LoVo (cell line): ENCODE results near the gene IGFBP2.

Experiments
- DNase-seq: peaks from one replicate; pipeline ENCODE4 v3.0.0-alpha.2; 2016; ENCODE audit warnings: low spot score

Gene IGFBP2

DNA sequence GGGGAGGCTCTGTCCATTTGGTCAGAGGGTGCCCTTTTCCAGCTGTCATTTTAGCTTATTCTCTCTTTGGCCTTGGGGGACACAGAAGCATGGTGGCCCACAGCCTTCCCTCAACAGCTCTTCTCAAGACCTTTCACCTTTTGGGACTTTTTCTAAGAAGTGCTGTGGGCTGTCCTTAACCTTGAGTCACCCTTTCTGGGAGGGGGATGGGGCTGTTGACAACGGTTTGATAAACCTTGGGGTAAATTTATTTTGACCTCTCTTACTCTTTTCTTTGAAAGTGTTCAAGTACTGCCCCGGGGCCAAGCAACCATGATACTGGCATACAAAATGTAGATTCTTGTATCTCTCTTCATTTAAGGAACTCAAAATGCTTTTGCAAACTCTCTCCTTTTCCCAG lies 48.5 kb downstream of the IGFBP2 start:
- no peak for DNase-seq

- no peak for DNase-seq
Measured at GRCh38 chr2:216683846-216684245, 50.6 kb downstream of the IGFBP2 start.

DNA sequence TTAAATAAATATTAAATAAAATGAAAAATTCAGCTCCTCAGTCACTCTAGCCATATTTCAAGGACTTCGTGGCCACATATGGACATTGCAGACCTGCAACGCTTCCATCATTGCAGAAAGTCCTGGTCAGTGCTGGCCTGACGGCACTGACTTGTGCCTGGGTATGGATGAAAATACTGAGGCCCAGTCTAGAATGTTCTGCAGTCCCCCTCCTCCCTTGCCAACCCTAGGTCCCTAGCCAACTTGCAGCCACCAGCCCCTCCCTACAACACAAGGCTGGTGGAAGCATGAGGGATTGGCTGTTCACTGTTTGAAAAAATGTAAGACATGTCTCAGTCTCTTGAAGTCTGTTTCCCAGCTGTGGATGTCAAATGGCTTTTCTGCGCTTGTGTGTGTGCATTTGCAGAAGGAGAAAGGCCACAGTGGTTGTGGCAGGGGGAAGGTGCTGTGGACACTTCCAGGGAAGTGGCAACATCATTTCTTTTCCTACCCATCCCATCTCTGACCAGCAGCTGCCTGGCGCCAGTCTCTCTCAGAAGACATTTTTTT lies 52.2 kb downstream of the IGFBP2 start:
- DNase-seq: no peak

GRCh38 chr2:216687111-216687510 lies 53.9 kb downstream of the IGFBP2 start:
- no peak for DNase-seq

GRCh38 chr2:216687646-216688045 lies 54.4 kb downstream of the IGFBP2 start:
- DNase-seq: no peak

- DNase-seq: no peak
Measured at GRCh38 chr2:216688731-216689340, 55.6 kb downstream of the IGFBP2 start.

DNA sequence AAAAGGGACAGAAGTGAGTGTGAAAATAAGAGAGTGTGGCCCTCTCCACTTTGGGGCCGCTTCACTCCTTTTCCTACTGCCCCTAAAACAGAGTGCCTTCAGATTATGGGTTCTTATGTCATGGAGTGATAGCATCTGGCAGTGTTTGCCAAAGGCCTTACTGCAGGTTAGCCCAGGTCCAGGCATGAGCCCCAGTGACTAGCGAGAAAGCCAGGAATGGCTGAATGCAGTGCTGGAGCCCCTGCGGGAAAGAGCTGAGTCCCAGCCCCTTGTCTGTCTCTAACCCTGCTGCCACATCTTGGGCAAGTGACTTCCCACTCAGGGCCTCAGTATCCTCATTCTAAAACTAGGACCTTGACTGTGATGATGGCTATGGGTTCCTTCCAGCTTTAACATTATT lies 56.2 kb downstream of the IGFBP2 start:
- no peak for DNase-seq

- DNase-seq: no peak
Measured at GRCh38 chr2:216690456-216690852, 57.2 kb downstream of the IGFBP2 start.

GRCh38 chr2:216690853-216691741 lies 57.9 kb downstream of the IGFBP2 start:
- DNase-seq: no peak

DNA sequence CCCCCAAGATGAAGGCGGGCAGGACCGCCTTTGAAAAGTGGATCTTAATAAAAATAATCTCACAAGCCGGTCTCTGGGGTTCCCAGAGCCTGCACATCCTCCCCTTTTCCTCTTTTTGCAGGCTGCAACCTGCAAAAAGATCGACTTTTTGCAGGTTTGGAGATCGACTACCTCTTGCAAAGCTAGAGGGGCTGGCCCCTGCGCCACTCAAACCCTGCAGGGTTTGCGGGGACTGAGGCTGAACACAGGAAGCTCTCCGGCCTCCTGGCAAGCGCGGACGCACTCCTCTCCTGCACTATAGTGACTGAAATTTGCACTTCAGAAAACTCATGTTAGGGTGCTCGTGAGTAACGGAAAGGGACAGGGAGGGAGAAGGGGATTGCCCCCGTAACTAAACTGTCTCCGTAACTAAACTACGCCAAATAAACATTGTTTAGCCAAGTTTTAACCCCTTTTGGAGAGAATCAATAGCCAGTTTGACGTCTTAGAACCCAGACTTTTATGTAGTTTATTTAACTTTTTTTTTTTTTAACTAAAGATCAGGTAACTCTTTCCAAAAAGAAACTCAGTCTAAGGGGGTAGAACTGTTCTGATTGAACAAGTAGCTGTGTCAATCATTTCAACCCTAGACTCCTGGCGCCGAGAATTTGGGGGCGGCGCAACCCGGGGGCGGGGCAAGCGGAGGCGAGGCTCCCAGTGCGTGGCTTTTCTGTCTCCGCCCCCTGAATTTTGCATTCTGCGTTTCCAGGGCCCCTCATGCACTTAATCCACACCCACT lies 59.6 kb downstream of the IGFBP2 start:
- peak; percentile 27 for DNase-seq

GRCh38 chr2:216693414-216694080 lies 60.3 kb downstream of the IGFBP2 start:
- DNase-seq: no peak

GRCh38 chr2:216694082-216694825 lies 61.0 kb downstream of the IGFBP2 start:
- DNase-seq: no peak

- DNase-seq: no peak
Measured at GRCh38 chr2:216694826-216695217, 61.6 kb downstream of the IGFBP2 start.

- peak; percentile 12 for DNase-seq
Measured at GRCh38 chr2:216695401-216695821, 62.2 kb downstream of the IGFBP2 start, which contains the start of gene IGFBP5. Gene IGFBP5 (minus strand): TSS chr2:216695549. CDS start chr2:216694775, 774 bp downstream.

DNA sequence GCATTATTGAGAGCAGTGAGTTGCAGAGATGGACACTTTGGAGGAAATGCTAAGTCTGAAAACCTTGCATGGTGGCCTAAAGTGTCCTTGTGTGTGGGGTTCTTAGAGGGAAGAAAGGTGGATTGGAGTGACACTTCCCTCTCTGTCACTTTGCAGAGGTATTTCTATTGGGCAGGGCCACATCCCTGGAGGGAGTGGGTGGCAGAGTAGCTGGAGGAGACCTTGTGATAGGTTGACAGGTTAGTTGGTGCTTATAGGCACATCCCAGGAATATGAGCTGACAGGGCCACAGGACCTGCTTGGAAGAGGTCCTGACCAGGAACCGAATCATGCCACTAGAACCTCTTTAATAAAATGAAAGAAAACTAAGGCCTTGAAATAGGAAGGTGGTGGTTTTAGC lies 63.1 kb downstream of the IGFBP2 start:
- no peak for DNase-seq

DNA sequence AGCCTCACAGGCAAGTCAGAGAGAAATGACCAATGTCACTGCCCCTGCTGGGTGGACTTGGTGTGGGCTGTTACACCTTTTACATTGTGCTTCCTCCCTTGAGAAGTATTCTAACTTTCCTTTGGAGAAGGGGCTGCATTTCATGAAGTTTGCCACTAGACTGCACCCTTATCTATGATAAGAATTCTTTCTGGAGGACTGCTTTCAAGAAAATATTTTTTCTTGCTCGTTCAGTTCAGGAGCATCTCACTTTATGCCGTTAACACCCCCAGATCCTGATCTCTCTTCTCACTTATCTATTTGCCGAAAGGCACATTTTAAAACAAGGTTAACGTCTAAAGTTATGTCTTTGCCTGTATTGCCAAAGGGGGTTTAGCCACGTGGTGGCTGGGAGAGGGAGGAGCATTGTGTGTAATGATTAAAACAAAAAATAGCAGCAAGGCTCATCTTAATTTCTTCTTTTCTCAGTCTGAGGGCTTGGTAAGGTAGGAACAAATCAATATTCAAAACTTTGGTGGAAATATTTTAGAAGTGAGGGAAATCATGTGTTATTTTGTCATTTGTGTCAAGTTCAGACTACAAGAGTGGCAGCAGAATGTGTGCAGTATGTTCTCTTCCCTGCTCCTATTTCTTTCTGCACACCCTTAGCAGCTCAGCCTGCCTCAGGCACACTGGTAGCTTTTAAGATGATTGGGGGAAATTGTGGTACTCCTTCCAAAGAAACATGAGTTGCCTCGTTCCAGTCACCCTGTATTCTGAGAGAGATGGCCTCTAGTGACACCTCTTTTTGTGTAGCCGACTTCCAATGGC lies 63.7 kb downstream of the IGFBP2 start:
- DNase-seq: no peak

GRCh38 chr2:216698293-216698692 lies 65.1 kb downstream of the IGFBP2 start:
- no peak for DNase-seq

DNA sequence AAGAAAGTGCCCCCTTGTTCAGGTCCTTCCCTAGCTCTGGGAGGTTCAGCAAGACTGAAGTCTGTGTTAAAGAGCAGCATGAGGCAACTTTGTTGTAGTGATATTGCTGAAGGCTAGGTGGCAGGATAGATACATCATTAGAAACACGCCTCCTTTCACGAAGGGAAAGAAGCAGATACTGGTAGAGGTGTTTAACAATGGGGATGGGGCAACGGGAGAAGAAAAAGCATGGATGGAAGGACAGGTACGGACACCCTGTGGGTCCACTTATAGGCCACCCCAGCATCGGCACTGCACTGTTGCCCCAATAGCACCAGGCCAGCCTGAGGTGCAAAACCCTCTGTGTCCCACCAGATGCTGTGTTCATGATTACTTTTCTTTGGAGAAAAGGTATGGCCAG lies 65.7 kb downstream of the IGFBP2 start:
- DNase-seq: peak; percentile 49

GRCh38 chr2:216700088-216700567 lies 66.9 kb downstream of the IGFBP2 start:
- no peak for DNase-seq

- DNase-seq: no peak
Measured at GRCh38 chr2:216700781-216701180, 67.6 kb downstream of the IGFBP2 start.
